ENCODE data around the gene SOX2.
A peak's percentile ranks its signal among the peaks of the same experiment; 100 is the strongest.

SOX2 gene

DNA sequence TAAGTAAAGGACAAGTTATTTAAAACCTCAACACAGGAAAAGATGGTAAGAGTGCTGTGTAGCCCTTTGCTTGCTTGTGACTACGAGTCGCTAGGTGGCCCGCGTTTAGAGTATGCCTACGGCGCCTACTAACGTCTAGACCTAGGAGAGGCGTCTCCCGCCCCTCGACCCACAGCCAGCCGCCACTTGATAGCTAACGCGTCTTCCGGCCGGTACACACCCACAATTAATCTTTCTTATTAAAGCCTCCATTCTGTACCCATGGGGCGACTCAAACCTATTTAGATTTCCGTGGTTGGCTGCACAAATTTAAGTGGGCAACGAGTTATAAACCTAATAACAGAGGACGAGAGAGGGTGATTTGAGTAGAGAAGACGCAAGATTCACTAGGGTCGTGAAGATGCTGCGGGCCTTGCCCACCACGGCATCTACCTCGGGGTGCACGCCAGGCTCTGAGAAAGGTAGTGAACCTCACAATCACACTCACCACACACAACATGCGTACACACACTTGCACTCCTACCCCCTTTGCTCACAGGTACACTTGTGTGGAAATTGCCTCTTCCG lies 12.0 kb downstream of the SOX2 start:
- DNase-seq = no peak

DNA sequence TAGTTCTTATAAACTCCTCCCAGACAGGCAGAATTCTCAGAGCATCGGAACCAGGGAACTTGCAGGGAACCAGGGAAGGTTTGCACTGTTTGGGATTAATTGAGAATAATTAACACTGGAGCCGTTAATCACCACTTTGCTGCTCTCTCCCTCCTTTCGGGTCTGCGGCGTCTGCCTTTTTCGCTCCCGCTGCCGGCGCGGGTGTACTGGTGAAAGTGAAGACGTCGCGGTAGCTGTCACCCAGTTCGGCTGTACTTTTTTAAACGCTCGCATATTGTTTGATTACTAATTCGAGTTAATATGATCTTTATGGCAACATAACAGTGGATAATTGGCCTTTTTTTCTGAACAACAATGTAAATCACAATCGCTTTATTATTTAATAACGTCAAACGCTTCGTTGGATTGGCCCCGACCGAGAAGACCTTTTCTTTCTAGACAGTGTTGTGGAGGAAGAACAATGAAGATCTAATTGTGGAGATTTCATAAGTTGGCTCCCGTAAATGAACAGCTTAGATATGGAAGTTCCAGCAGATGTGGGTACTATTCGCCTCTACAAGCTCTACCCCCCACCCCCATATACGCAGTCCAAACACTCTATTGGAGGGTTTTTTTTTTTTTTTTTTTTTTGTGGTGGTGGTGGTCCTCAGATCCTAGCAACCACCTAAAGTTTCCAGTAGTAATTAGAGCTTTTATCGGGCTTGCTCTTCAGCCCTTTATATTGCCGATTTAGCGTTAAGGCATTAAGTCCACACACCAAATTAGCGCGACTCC lies 12.7 kb downstream of the SOX2 start:
- no peak for DNase-seq

DNA sequence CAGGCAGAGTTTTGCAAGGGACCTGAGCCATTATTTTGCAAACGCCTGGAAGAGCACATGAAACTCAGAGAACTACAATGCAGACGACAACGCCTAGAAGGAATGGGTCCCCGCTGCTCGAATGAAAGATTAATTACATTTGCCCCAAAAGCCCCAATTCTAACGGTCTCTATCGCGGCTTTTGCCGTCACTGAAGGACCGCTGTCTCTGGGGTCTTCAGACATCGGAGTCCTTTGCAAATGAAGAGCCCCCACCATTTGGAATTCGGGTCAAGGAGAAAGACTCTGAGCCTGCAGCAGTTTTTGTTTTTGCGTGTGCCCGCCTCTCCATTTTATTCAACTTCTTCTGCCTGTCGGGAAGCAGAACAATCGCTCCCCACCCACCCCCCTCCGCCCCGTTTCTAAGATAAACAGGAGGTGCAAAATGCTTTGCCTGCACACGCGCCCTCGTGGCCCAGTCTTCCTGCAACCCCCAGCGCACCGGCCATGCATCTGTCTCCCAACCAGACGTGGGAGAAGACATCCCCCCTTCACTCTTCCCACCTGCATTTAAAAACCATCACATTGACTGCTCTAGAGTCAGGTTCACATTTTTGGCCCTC lies 13.5 kb downstream of the SOX2 start:
- no peak for DNase-seq

DNA sequence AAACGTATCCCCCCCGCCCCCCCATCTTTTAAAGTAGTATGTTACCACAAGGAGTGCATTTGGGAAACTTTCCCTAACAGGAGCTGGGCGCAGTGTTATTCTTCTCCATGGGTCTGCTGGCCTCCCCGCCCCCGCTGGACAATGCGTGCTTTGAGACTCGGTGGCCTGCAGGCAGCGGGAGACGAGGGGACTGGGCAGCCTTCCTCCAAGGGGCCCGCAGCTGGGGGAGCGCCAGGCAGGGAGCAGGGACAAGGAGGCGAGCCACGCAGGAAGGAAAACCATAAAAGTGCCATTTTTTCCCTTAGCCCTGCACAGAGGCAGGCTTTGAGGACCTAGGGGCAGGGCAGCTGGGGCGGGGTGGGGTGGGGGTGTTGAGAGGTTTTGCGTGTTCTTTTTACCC lies 14.1 kb downstream of the SOX2 start:
- DNase-seq = no peak

- peak; percentile 88 for DNase-seq
These were observed 14.9 kb downstream of the SOX2 start for GRCh38 chr3:181726351-181727330.

GRCh38 chr3:181727341-181728032 lies 15.8 kb downstream of the SOX2 start:
- peak; percentile 62 for DNase-seq

- DNase-seq = no peak
These were observed 17.0 kb downstream of the SOX2 start for GRCh38 chr3:181728470-181729340.

- DNase-seq = no peak
These were observed 17.7 kb downstream of the SOX2 start for GRCh38 chr3:181729341-181729869.

- no peak for DNase-seq
These were observed 18.6 kb downstream of the SOX2 start for GRCh38 chr3:181730316-181730715.

GRCh38 chr3:181730934-181731333 lies 19.2 kb downstream of the SOX2 start:
- DNase-seq = no peak

DNA sequence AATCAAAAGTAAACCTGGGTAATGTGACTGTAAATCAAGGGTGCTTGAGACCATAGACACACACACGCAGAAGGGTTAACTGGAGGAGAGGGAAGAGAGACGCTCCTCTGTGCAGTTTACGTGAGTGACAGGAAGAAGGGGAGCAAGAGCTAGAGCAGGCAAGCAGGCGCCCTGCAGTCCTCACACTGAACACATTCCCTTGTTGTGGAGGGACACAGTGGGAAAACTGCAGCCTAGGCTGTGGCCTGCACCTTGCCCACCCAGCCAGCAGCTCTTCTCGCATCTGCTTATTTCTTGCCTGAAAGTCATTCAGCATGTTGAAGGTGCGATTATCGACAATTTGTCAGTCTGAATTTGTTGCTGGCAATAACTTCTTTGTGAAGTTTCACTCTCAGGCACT lies 24.2 kb downstream of the SOX2 start:
- no peak for DNase-seq

DNA sequence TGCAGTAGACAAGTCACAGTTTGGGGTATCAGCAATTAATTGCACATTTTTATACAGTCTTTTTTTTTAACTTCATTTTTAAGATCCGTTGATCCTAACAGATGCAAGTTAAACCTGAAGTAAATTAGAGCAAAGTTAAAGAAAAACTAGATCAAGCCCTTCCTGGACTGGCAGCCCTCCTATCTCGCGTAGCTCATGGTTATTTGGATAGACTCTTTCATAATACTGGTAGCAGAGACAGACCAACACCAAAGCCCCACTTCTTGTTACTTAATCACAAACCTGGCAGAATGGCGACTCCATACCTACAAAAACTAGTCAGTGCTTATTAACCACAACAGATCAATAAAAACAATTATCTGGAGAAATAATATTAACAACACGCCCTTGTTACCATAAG lies 26.8 kb downstream of the SOX2 start:
- DNase-seq = no peak

DNA sequence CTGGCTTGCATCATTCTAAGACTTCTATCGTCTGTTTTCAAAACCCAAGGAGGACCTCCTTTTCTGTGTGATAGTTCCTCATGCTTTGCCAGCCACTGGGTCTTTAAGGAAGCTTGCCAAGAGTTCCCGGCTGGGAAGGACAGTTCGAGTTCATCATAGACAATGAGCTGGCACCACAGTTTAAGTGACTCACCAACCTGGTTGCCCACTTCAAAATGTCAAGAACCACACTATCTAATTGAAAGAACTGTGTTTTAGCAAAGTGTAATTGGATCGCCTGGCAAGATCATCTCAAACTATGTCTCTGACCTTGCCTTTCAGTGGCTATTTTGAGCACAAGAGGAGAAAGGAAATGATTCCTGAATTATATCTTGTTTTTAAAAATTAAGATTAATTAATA lies 27.9 kb downstream of the SOX2 start:
- peak; percentile 8 for DNase-seq

DNA sequence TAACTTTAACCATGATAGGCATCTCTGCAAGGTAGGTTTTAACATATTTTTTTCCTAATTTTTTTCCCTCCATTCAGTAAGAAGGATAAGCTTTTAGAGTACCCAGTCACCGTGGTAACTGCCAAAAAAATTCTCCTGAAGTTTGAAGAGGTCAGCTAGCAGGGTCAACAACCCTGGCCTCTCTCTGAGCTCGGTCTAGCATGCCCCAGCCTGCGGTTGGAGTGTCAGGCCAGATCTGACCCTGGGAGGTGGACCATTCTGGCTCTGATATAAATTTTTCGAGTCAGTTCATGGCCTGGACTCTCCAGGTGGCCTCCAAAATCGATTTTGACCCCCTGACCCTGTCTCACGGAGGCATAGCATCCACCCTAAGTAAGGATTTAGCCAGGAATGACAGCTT lies 29.7 kb downstream of the SOX2 start:
- DNase-seq = no peak

DNA sequence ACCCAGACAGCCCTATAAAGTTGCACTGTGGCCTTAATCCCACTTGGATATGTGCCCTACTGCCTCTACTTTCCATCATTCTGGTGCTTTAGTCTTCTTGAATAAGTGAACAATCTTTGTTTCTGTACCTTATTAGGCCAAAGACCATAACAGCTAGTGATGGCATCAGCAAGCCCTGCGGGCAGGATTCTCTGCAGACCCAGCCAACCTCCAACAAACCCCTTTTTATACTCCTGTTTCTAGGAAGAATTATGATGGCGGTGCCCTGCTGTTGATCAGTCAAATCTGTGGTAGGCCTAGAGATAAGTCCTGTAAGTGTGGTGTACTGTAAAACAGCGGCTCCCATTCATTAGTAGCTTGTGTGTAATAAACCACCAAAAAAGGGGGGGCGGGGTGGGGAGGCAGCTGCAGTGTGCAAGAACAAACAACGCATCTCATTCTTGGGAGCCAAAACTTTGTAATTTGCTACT lies 40.5 kb downstream of the SOX2 start:
- DNase-seq = no peak

- no peak for DNase-seq
These were observed 41.7 kb downstream of the SOX2 start for GRCh38 chr3:181753391-181753790.

GRCh38 chr3:181755959-181756358 lies 44.2 kb downstream of the SOX2 start:
- peak; percentile 57 for DNase-seq

GRCh38 chr3:181756645-181757297 lies 45.0 kb downstream of the SOX2 start:
- DNase-seq = peak; percentile 39

DNA sequence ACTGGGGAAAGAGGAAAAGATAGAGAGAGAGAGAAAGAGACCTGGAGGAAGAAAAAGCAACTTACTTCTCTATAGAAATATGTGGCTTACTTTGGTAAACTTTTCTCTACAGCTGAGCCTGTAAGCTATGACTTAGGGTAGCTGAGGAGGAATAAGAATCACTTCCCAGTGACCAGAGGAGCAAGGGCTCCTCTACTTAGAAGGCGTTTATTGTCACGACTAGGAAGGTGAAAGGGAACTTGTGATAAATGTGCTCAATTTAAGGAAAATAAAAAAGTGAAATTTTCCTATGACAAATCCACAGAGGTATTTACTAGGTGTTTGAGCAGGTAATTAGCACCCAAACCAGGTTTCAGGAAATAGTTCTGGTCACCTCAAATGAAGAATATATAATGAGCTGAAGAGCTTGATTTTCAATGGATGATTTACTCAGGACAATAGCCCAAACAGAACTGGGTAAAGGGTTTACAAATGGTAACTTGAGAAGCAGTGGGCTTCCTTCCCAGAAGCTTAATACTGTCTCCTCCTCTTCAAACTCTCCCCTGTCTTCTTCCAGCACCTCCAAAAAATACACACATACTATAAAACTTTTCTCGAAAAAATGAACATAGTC lies 46.1 kb downstream of the SOX2 start:
- peak; percentile 35 for DNase-seq

DNA sequence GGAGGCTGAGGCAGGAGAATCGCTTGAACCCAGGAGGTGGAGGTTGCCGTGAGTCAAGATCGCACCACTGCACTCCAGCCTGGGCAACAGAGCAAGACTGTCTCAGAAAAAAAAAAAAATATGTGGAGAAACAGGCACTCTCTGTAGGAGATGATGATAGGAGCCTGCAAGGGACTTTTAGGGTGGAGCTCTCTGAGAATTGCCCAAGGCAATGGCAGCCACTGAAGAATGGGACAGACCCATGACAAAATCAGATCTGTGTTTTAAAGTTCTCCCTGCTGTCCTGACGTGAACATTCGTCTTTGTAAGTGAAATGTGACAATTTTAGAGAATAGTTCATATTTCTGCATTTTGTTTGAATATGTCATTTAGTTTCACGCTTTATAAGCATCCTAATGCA lies 50.2 kb downstream of the SOX2 start:
- no peak for DNase-seq
